KG1 (cell line): ENCODE results near the gene CEP44.
"Not testable (repeated sequence)": the region's sequence is repeated elsewhere in the genome, so short reads cannot be mapped to it uniquely, and the experiment has no call there.

ENCODE experiments used
- DNase-seq: peaks from one replicate; lab custom pipeline; 2025; lab: John Stamatoyannopoulos, UW

The CEP44 gene

DNA sequence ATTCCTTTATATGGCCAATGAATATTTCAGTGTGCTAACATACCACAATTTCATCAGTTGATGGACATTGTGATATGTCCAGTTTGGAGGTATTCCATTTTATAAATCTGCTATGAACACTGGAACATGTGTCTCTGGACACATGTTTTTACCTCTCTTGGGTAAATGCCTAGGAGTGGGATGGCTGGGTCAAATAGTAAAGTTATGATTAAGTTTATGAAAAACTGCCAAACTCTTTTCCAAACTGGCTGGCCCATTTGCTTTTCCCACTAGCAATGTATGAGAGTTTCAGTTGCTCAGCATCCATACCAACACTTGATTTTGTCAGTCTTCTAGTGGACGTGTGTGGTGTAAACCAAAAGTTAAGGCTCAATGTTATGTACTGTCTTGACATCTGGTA is 40.5 kb downstream of the CEP44 start:
- DNase-seq: no peak

DNA sequence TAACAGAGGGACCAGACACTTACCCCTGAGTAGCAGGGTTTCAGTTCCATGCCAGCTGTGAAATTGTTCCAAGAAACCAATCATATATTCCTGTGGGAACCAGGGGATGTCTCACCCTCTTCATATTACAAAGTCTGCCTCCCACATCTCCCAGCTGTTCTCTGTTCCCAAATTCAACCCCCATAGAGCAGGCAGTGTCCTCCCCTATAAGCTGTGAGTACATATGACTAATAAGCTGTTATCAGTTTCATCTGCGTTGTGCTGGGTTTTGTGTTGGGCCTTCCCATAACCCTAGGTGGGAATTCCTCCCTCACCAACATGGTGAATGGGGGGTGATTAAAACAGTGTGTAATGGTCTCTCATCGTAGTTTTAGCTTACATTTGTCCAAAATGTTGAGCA is 41.0 kb downstream of the CEP44 start:
- no peak for DNase-seq

DNA sequence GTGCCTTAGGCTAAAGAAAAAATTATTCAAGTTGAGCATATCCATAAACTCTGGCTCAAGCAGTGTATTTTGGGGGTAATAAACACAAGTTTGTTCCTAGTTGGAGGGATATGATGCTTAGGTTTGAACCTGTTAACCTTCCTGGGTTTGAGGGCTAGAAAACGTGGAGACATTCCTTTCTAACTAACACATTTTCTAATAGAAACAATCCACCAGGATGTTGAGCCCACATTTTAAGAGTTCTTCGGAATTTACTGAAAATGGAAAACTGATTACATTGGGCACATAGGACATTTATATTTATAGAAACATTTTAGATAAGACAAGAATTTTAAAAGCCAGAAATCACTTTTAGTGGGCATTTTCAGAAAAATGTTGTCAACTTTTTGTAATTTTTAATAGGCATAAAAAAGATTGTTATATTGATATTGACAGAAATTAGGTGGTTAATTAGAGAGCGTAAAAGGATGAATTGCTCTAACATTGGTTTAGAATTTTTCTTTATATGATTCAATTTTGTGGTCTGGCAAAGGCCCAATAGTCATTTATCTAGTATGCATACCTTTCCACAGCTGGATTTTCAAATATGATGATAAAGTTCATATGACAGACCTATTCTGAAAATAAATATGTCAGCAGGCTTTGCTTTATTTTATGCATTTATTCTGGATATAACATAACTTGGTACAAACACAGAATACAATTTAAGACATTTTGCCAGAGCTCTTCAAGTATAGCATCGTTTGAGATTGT is 49.2 kb downstream of the CEP44 start:
- no peak for DNase-seq

DNA sequence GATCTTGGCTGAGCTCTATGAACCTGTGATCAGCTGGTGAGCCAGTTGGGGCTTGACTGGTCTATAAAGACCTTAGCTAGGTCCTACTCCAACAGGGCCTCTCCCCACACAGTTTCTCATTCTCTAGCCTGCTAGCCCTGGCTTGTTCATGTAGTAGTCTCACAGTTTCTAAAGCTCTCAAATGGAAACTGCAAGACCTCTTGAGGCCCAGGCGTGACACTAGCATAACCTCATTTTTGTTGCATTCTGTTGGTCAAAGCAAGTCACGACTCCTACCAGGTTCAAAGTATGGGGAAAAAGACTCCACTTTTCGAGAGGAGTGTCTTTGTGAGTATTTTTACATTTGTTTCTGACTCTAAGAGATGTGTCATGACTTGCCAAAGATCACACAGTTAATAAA is 50.9 kb downstream of the CEP44 start:
- no peak for DNase-seq

DNA sequence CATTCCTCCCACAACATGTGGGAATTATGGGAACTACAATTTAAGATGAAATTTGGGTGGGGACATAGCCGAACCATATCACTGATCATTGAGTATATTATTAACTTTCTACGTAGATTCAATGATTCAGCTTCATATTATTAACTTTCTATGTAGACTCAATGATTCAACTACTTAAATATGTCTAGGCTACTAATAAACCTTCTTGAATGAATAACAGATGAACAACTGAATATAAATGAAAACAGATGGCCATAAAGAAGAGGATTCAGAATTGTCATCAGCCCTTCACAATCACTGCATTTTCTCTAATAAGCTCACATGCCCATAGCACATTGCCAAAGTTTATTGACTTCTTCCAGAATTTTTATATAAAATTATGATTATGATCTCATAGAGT is 57.0 kb downstream of the CEP44 start:
- DNase-seq: no peak

DNA sequence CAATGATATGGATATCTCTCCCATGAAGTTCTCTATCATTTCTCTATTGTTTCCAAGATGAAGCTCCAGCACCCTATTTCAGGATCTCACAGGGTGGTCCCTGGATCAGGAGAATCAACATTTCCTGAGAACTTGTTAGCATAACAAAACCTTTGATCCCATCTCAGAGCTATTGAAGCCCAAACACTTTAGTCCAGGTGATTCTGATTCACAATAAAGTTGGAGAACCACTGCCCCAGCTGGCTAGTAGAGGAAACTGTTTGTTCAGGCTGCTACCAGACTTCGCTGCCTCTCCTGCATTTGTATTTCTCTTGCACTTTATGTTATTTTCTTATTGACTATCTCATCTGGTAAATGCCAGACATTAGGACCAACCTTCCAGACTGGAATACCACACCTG is 65.4 kb downstream of the CEP44 start:
- DNase-seq: no peak

DNA sequence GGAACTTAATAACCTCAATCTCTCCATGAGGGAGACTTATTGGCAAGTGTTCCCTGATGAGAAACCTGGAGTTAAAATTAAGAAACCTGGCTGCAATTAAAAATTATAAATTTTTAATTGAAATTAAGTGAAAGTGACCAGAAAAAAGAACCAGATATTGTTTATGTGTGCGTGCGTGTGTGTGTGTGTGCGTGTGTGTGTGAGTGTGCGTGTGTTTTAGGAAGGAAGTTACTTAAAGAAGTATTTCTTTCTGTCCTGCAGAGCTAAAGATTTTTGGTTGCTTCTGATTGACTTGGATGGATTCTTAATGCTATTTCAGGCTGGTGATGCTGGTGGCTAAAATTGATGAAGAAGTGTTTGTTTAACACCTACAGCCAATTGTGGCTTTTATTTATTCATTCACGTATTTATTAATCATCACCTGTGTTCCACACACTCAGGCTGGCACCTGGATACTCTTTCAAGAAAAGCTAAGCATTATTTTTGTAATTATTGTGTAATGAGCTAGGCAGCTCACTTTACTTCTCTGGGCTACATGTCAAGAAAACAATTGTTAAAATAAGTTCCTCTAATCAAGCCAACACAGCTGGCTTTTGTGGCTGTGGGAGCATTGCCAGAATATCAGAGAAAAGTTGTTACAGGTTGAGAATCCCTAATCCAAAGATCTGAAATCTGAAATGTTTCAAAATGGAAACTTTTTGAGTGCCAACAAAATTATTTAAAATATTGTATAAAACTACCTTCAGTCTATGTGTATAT is 68.5 kb downstream of the CEP44 start:
- no peak for DNase-seq

DNA sequence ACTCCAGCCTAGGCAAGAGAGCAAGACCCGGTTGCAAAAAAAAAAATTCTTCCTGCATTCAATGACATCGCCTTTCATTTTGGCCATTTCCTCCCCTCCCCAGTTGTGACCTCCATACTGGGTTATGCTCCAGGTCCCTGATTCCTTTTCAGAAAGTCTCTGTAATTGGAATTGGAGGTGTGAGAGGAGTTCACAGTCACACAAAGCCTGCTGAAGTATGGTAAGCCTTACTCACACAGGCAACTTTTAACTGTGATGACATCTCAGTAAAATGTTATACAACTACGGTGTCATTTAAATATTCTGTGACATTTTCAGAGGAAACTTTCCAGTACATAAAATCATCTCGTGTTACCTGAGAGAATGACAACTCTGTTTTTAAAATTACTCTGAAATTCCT is 73.6 kb downstream of the CEP44 start:
- no peak for DNase-seq

DNA sequence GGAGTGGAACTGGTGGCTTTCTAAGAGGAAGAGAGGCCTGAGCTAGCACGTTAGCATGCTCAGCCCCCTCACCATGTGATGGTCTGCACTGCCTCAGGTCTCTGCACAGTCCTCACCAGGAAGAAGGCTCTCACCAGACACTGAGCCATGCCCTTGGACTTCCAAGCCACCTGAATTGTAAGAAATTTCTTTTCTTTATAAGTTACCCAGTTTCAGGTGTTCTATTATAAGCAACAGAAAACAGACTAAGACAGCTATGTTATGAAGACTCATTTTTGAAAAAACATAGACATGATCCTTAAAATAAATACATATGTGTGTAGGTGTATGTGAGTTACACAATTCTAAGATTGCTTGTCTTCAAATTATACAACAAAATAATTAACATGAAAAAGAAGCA is 74.7 kb downstream of the CEP44 start:
- DNase-seq: no peak

DNA sequence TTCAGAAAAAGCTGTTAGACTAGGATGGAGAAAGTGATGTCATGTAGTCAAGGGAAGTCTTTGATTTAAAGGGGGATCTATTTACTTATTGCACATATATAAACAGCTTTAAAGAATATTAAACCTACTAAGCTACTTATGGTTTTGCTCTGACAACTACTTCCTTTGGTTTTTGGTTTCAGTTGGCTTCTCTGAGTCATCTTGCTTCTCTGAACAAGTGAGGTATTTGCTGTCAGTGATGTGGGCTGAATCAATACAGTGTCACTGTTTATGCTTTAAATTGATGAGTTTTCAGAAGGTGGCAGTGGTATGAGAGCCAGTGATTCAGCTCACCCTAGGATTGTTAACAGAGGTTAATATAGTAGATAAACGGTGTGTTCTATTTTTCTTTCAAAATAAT is 75.1 kb downstream of the CEP44 start:
- no peak for DNase-seq

DNA sequence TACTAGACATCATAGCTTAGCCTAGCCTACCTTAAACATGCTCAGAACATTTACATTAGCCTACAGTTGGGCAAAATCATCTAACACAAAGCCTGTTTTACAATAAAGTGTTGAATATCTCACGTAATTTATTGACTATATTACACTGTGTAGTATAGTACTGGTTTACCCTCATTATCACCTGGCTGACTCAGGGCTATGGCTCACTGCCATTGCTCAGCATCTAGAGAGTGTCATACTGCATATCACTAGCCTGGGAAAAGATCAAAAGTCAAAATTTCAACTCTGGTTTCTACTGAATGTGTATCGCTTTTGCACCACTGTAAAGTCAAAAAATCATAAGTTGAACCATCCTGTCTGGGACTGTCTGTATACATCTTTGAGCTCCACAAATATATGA is 78.6 kb downstream of the CEP44 start:
- DNase-seq: no peak

DNA sequence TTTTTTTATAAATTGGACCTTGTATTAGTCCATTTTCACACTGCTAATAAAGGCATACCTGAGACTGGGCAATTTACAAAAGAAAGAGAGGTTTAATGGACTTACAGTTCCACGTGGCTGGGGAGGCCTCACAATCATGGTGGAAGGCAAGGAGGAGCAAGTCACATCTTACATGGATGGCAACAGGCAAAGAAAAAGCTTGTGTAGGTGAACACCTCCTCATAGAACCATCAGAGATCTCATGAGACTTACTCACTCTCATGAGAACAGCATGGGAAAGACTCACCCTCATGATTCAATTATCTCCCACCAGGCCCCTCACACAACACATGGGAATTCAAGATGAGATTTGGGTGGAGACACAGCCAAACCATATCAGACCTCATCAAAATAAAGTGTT is 80.1 kb downstream of the CEP44 start:
- not testable (repeated sequence) for DNase-seq

DNA sequence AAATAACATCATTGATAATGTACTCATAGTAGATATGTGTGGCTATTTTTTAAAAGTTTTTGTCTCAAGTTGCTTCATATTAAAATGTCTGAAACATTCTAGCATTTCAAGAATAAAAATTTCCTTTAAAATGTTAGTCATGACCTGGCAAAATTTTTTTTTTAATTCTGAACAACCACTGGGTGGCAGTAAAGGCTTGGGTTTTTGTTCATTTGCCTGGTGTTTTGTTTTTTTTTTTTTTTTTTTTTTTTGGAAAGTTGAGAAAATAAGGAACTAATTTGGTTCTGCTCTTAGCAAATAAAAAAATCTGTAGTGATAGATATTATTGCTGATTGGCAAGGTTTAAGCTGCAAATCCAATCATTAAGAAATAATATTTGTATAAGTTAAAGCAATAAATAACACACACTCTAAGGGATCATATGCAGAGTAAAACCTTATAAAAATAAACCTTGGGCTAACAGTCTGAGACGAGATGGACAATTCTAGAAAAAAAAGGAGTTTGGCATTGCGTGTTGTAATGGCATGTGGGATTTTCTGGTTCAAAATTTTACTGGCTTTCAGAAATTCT is 81.4 kb downstream of the CEP44 start:
- no peak for DNase-seq

DNA sequence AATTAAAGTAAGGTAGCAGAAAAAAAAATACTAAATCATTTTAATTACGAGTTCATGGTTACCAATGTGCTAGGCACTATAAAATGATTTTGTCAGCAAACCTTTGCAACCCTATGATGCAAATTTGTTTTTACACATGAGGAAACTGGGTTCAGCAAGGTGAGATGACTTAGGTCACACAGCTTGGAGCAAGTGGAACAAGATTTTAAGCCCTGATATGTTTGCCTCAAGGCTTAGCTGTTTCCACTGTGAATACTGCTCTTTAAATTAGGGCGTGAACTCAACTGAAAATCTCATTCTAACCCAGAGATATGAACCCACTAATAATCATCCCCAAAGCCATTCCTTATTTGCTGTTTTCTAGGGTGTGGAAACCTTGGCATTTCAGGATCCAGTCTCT is 86.3 kb downstream of the CEP44 start:
- DNase-seq: no peak

DNA sequence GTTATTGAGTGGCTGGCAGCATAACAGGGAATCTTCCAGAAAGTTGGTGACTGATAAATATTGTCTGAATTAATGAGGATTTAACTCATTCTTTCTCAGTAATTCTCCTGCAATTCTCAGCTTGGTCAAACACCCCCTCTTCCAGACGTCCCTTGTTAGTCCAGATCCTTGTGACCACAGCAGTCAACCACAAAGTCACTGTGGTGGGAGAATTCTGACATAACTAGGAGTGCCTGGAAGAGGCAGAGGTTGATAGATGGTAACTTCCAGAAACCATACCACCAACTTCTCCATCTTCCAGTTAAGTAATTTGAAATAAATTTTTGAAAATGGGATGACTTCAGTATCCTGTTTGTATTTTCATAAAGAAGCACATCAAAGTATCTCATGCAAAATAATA is 90.1 kb downstream of the CEP44 start:
- no peak for DNase-seq

DNA sequence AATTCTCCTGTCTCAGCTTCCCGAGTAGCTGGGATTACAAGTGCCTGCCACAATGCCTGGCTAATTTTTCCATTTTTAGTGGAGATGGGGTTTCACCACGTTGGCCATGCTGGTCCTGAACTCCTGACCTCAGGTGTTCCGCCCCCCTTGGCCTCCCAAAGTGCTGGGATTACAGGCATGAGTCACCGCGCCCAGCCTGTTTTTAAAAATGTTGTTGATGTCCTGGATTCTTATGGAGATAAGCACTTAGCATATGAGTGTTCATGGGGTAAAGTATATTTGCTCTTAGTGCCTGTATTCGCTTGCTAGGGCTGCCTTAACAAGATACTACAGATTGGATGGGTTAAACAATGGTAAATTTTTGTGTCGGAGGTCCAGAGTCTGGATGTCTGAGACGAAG is 91.7 kb downstream of the CEP44 start:
- no peak for DNase-seq

DNA sequence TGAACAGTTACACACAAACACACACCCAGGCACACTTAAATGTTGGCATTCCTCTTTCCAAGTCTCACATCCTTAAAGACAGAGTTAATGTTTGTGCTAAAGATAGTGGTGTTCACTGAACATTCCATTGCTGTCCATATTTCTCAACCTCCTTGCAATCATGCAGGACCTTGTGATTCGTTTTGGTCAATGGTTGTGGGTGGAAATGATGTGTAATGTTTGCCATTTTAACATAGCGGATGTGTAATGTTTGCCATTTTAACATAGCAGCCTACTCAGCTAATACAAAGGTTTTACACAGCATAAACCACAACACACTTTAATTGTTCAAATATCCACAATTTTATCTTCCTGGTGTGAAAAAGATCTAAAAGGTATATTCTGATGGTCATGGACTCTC is 93.9 kb downstream of the CEP44 start:
- DNase-seq: no peak

DNA sequence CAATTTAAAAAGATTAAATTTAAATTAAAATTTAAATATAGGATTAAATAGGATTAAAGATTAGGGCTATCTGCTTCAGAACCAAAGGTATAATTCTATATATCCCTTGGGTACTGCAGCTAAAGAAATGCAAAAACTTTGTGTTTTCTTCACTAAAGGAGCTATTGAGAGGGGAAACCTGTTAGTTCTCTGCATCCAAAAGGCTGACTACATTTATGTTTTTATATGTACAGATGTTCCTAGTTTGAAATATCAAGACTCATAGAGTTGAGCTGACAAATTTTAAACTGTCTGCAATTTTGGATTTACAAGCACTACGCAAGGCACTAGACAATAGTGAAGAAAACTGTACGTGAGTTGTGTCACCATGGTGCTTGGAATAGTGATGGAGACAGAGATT is 95.2 kb downstream of the CEP44 start:
- no peak for DNase-seq

DNA sequence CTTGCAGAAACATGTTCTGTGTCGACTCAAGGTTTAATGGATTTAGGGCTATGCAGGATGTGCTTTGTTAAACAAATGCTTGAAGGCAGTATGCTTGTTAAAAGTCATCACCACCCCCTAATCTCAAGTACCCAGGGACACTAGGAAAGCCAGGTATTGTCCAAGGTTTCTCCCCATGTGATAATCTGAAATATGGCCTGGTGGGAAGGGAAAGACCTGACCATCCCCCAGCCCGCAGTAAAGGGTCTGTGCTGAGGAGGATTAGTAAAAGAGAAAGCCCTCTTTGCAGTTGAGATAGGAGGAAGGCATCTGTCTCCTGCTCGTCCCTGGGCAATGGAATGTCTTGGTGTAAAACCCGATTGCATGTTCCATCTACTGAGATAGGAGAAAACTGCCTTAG is 96.5 kb downstream of the CEP44 start:
- DNase-seq: not testable (repeated sequence)

DNA sequence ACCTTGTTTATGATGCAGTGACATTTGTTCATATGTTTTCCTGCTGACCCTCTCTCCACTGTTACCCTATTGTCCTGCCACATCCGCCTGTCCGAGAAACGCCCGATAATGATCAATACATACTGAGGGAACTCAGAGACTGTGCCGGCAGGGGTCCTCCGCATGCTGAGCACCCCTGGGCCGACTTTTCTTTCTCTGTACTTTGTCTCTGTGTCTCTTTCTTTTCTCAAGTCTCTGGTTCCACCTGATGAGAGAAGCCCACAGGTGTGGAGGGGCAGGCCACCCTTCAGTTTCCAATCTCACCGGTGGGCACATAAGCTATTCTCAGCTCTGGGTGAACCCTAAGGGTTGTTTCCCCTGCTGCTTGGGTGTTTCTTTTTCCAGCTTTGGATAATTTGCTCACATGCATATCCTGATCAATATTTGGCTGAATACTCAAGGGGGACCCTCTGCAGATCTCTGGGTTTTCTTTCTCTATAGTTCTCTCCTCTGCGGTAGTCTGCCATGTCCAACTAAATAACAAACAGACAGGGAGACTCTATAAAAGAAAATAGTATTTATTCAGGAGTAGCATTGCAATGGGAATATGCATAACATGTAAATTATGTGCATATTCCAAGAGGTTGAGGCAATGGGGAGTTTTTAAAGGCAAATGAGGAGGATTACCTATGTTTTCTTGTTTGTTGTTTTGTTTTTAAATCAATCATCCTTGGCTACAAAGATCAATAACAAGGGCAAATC is 97.2 kb downstream of the CEP44 start:
- no peak for DNase-seq

DNA sequence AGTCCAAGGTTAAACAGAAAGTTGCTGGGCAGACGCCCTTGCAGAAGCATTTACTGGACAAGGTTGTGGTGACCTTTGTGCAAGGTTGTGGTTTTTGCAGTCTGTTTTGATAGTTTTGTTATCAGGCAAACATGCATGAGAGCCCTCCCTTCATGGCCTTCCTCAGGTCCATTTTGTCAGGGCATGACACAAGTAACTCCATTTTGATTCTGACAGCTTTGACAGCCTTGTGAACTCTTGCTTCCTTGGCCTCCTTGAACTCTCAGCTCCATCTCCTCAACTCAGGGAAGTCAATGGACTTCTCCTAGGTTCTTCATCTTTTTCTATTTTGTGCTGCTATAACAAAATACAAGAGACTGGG is 97.7 kb downstream of the CEP44 start:
- no peak for DNase-seq
